Prostate gland (tissue), 2 donors: ENCODE results near the gene RHOBTB1.

Source experiments
- POLR2A ChIP-seq: fragments of 450-650 bp; IDR thresholded peaks from one replicate; pipeline ENCODE4 v1.6.1; 2016; ENCODE audit warnings: antibody characterized with exemption, mild to moderate bottlenecking
- TF ChIP-seq, protein P1 (sequence below), 4 experiments: fragments of 200-600 bp in 2 of 4; fragments of 450-650 bp in 2 of 4; sonication (generic) in 2 of 4; IDR thresholded peaks; 1 replicate in 3 of 4; 2 replicates in 1 of 4; pipeline ENCODE4 v1.5.1; 2016 to 2019; ENCODE audit warnings: antibody characterized with exemption in 4 of 4, mild to moderate bottlenecking in 2 of 4, moderate library complexity in 2 of 4

DNA sequence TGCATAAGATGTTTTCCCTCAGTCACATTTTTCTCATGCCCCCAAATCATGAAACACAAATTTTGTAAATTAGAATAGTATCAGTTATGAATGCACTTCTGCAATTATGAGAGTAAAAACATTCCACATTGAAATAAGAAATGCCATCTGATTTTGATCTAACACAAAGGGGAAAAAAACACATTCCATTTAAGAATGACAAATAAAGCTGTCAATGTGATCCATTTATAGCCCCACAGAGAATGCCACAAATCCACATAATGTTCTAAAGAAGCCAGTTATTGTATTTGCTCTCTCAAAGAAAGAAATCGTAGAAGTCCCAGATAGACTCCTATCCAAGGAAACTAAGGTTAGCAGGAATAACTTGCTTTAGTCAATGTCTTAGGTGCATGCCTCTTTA is 48.7 kb upstream of the RHOBTB1 start:
- TF ChIP-seq, protein P1, sequence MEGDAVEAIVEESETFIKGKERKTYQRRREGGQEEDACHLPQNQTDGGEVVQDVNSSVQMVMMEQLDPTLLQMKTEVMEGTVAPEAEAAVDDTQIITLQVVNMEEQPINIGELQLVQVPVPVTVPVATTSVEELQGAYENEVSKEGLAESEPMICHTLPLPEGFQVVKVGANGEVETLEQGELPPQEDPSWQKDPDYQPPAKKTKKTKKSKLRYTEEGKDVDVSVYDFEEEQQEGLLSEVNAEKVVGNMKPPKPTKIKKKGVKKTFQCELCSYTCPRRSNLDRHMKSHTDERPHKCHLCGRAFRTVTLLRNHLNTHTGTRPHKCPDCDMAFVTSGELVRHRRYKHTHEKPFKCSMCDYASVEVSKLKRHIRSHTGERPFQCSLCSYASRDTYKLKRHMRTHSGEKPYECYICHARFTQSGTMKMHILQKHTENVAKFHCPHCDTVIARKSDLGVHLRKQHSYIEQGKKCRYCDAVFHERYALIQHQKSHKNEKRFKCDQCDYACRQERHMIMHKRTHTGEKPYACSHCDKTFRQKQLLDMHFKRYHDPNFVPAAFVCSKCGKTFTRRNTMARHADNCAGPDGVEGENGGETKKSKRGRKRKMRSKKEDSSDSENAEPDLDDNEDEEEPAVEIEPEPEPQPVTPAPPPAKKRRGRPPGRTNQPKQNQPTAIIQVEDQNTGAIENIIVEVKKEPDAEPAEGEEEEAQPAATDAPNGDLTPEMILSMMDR (IDR thresholded peaks at IDR 0.05) = no peak
- no peak for TF ChIP-seq POLR2A
